Loucy (cell line): ENCODE data around the gene FNTB.

Experiments
- H2AFZ ChIP-seq: fragments of 200-600 bp; sonication (generic); 2 replicates; pipeline ENCODE4 v1.6.0; 2016; ENCODE audit warnings: antibody characterized with exemption, mild to moderate bottlenecking, low read length, moderate library complexity
- H3F3A ChIP-seq: fragments of 200-600 bp; 2 replicates; pipeline ENCODE4 v1.6.0; 2016; ENCODE audit warnings: antibody characterized with exemption, low read depth, mild to moderate bottlenecking
- H3K27me3 ChIP-seq: fragments of 200-600 bp; sonication (generic); 2 replicates; pipeline ENCODE4 v1.6.1; 2014; ENCODE audit warnings: low read length, mild to moderate bottlenecking; ENCODE audit not compliant: insufficient read depth, poor library complexity, severe bottlenecking
- H3K36me3 ChIP-seq: fragments of 200-600 bp; sonication (generic); 2 replicates; pipeline ENCODE4 v1.6.1; 2016; ENCODE audit warnings: low read length; ENCODE audit not compliant: insufficient read depth
- H3K4me1 ChIP-seq: fragments of 200-600 bp; sonication (generic); 2 replicates; pipeline ENCODE4 v1.5.1; 2014; ENCODE audit warnings: low read length, mild to moderate bottlenecking; ENCODE audit not compliant: insufficient read depth, poor library complexity, severe bottlenecking
- H3K4me2 ChIP-seq: fragments of 200-600 bp; sonication (generic); 2 replicates; pipeline ENCODE4 v1.6.0; 2014; ENCODE audit warnings: antibody characterized with exemption, low read length, low read depth, mild to moderate bottlenecking; ENCODE audit not compliant: poor library complexity, severe bottlenecking
- H3K4me3 ChIP-seq: fragments of 200-600 bp; sonication (generic); 2 replicates; pipeline ENCODE4 v1.5.1; 2014; ENCODE audit warnings: low read length, mild to moderate bottlenecking, mixed read lengths; ENCODE audit not compliant: poor library complexity, severe bottlenecking
- H3K79me2 ChIP-seq: fragments of 200-600 bp; sonication (generic); 2 replicates; pipeline ENCODE4 v1.6.1; 2014; ENCODE audit warnings: low read length; ENCODE audit not compliant: insufficient read depth
- H3K9ac ChIP-seq: fragments of 200-600 bp; sonication (generic); 2 replicates; pipeline ENCODE4 v1.6.0; 2014; ENCODE audit warnings: mild to moderate bottlenecking, low read depth, low read length, moderate library complexity; ENCODE audit not compliant: poor library complexity, severe bottlenecking
- H3K9me2 ChIP-seq: fragments of 200-600 bp; sonication (generic); replicated peaks from 2 replicates; pipeline ENCODE4 v1.6.1; 2016; ENCODE audit warnings: low read depth, low read length, mixed read lengths
- H3K9me3 ChIP-seq: fragments of 200-600 bp; sonication (generic); 2 replicates; pipeline ENCODE4 v1.6.1; 2014; ENCODE audit warnings: mild to moderate bottlenecking, antibody characterized with exemption, low read length, low read depth; ENCODE audit not compliant: insufficient read depth
- H4K20me1 ChIP-seq: fragments of 200-600 bp; sonication (generic); 2 replicates; pipeline ENCODE4 v1.6.0; 2014; ENCODE audit warnings: antibody characterized with exemption, low read length, mild to moderate bottlenecking; ENCODE audit not compliant: insufficient read depth, poor library complexity, severe bottlenecking
- EZH2phosphoT487 ChIP-seq: fragments of 200-600 bp; IDR thresholded peaks from 2 replicates; pipeline ENCODE4 v1.6.1; 2018; ENCODE audit warnings: antibody characterized with exemption, mild to moderate bottlenecking, moderate library complexity, borderline replicate concordance
- TF ChIP-seq, protein P1 (sequence below): fragments of 200-600 bp; sonication (generic); conservative IDR thresholded peaks from 2 replicates; pipeline ENCODE4 v1.5.1; 2014; ENCODE audit warnings: mild to moderate bottlenecking, antibody characterized with exemption, low read length

Gene FNTB

GRCh38 chr14:64994540-64994939 lies 7.8 kb downstream of the FNTB start:
- Histone ChIP-seq H3K36me3 (no peaks in the 10 kb centered on the region), H3K79me2 (peaks cover 94% of the 10 kb centered on the region), H2AFZ (no peak overlapping the region)

GRCh38 chr14:64995291-64995690 lies 8.6 kb downstream of the FNTB start:
- no peak overlapping the region for H3K4me2 ChIP-seq
- H3K9me3 ChIP-seq = no peaks in the 10 kb centered on the region
- H3K9ac ChIP-seq = no peak overlapping the region
- no peaks in the 10 kb centered on the region for H3K36me3 ChIP-seq
- peaks cover 23% of the 10 kb centered on the region for H4K20me1 ChIP-seq
- peaks cover 96% of the 10 kb centered on the region for H3K79me2 ChIP-seq
- H3K9me2 ChIP-seq = no peaks in the 10 kb centered on the region
- no peak overlapping the region for H3K4me3 ChIP-seq
- TF ChIP-seq, protein P1, sequence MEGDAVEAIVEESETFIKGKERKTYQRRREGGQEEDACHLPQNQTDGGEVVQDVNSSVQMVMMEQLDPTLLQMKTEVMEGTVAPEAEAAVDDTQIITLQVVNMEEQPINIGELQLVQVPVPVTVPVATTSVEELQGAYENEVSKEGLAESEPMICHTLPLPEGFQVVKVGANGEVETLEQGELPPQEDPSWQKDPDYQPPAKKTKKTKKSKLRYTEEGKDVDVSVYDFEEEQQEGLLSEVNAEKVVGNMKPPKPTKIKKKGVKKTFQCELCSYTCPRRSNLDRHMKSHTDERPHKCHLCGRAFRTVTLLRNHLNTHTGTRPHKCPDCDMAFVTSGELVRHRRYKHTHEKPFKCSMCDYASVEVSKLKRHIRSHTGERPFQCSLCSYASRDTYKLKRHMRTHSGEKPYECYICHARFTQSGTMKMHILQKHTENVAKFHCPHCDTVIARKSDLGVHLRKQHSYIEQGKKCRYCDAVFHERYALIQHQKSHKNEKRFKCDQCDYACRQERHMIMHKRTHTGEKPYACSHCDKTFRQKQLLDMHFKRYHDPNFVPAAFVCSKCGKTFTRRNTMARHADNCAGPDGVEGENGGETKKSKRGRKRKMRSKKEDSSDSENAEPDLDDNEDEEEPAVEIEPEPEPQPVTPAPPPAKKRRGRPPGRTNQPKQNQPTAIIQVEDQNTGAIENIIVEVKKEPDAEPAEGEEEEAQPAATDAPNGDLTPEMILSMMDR = no peak
- no peak for TF ChIP-seq EZH2phosphoT487
- 0 out of 2 replicates have a peak, but pooled peaks cover 5% of the 10 kb centered on the region for H3F3A ChIP-seq
- H3K27me3 ChIP-seq = no peaks in the 10 kb centered on the region
- H2AFZ ChIP-seq = no peak overlapping the region
- peaks cover 51% of the 10 kb centered on the region for H3K4me1 ChIP-seq

More at GRCh38 chr14:64994540-64994939, 7.8 kb downstream of the FNTB start:
- TF ChIP-seq EZH2phosphoT487 = no peak
- TF ChIP-seq, protein P1 = no peak
- H3K4me2 ChIP-seq = peak overlapping the region; percentile 86
- H3F3A ChIP-seq = peaks cover 5% of the 10 kb centered on the region; the same call in 1 of the 2 replicates
- H4K20me1 ChIP-seq = peaks cover 18% of the 10 kb centered on the region
- H3K9ac ChIP-seq = no peak overlapping the region
- no peaks in the 10 kb centered on the region for H3K9me3 ChIP-seq
- H3K4me3 ChIP-seq = no peak overlapping the region
- peaks cover 57% of the 10 kb centered on the region for H3K4me1 ChIP-seq
- H3K27me3 ChIP-seq = no peaks in the 10 kb centered on the region
- no peaks in the 10 kb centered on the region for H3K9me2 ChIP-seq

DNA sequence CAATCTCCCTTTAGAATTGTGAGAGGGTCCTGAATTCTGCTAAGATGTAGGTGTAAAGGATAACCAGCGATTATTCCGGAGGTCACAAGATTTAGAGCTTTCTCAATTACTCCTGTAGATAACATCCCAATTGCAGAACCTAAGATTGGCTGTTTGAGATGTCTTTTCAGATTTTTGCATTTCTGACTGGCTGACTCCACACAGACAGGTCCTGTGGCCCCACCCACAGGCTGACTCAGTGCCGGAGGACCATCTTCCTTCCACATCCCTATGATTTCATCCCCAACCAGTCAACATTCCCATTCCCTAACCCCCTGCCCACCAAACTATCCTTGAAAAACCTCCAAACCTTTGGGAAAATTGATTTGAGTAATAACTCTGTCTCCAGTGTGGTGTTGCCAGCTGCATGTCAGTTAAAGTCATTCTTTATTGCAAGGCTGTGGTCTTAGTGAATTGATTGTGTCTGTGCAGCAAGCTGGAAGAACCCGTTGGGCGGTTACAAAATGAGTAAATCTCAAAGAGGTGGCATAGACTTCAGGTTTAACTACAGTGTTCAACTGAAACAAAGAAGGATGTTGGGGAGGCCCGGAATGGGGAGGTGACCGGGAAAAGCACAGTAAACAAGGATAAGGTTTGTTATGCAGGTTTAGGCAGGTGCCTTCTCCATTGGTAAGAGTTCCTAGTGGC lies 10.6 kb downstream of the FNTB start:
- no peaks in the 10 kb centered on the region for H3K9me3 ChIP-seq
- H3K4me2 ChIP-seq = peak overlapping the region; percentile 29
- H3K79me2 ChIP-seq = peaks cover 98% of the 10 kb centered on the region
- H3K9ac ChIP-seq = no peak overlapping the region
- H3K4me3 ChIP-seq = no peak overlapping the region
- H3K9me2 ChIP-seq = no peaks in the 10 kb centered on the region
- H4K20me1 ChIP-seq = peaks cover 23% of the 10 kb centered on the region
- no peaks in the 10 kb centered on the region for H3K27me3 ChIP-seq
- H3K4me1 ChIP-seq = peaks cover 31% of the 10 kb centered on the region
- TF ChIP-seq, protein P1 = no peak
- no peak for TF ChIP-seq EZH2phosphoT487
- no peaks in the 10 kb centered on the region for H3K36me3 ChIP-seq
- H3F3A ChIP-seq = no peaks in the 10 kb centered on the region
- H2AFZ ChIP-seq = no peak overlapping the region
